UCSD-AML1 (cell line): ENCODE results near the gene ASIC2.

ENCODE experiments used
- DNase-seq: peaks from one replicate; lab custom pipeline; 2025; ENCODE audit not compliant: unreplicated experiment; lab: John Stamatoyannopoulos, UW

Gene ASIC2

DNA sequence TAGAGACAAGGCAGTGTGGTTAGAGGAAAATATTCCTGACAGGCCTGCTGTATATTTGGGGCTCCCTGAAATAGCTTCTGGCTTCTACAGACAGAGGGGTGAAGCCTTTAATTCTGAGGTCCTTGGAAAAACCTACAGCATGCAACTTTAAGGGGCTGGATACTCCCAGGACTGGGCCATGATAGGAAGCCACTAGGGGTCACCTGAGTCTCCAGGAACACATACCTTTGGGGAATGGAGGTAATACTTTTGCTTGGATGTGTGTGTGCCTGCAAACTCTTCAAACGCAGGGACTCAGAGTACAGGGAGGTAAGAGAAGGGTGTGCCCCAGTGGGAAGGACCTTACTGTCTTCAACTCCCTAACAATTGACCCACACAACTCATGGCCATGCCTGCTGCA lies 4.1 kb downstream of the ASIC2 start:
- no peak for DNase-seq

- DNase-seq, result no peak
Observed at GRCh38 chr17:33287096-33287725, 5.9 kb downstream of the ASIC2 start.

- DNase-seq, result no peak
Observed at GRCh38 chr17:33285413-33285812, 7.7 kb downstream of the ASIC2 start.

- no peak for DNase-seq
Observed at GRCh38 chr17:33284022-33284421, 9.1 kb downstream of the ASIC2 start.

DNA sequence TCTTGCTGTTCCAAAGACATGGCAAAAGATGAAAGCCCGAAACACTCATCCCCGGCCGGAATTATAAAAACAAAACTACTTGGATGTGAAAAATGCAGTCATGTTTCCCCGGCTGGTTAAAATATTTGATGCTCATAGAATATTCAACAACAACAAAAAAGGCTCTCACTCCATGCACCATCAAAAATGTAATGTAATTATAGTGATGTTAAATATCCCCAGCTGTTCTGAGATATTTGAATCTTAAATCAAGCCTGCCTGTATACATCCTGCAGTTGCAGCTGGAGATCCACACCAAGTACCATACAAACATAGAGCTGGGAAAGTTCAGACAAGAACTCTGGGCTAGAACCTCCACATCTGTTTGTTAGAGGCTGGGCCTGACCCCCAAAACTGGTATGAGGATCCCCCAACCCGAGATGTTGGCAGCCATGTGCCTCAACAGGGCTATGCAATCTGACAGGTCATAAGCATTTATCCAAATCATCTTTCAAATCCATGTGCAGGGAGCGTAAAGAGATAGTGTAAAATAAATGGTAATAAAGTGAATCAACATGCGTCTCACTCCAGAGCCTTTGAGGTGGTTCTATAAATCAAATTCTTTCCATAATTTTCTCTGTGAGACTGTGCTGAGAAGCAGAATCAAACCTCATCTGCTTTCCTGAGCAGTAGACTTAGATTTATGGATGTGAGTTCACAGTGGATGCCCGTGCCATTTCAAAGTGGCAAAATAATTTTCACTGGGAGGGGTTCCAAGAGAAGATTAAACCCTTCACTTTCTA lies 12.7 kb downstream of the ASIC2 start:
- no peak for DNase-seq

- no peak for DNase-seq
Observed at GRCh38 chr17:33277436-33278100, 15.5 kb downstream of the ASIC2 start.

- no peak for DNase-seq
Observed at GRCh38 chr17:33273743-33274410, 19.2 kb downstream of the ASIC2 start.

- DNase-seq, result no peak
Observed at GRCh38 chr17:33273271-33273670, 19.8 kb downstream of the ASIC2 start.

- DNase-seq, result no peak
Observed at GRCh38 chr17:33272438-33272837, 20.7 kb downstream of the ASIC2 start.

- DNase-seq, result no peak
Observed at GRCh38 chr17:33269337-33270060, 23.6 kb downstream of the ASIC2 start.

DNA sequence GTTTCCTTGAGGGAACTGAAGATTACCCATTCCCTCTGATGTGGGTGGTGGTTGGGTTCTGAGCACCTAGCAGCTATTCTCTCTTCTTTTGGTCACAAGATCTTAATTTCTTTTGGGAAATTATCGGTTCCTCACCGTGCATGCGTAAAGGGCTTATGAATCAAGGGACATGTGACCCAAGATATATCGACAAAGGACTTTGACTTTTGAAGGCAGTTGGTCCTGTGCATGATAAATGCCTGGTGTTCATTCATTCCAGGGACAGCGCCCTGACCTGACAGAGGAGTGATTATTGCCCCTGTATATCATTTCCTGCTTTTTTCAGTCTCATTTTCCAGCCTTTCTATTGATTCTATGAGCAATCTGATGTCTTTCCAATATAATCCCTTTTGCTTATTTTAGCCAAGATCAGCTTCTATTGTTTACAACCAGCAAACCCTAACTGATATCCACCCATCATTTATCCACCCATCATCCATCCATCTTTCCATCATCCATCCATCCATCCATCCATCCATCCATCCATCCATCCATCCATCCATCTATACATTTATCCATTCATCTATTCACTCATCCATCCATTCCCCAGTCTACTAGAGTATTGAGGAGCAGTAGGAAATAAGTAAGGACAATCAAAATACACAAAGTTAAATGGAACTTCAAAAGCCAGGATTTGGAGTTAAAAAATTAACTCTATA lies 25.1 kb downstream of the ASIC2 start:
- no peak for DNase-seq

- DNase-seq, result no peak
Observed at GRCh38 chr17:33267271-33267790, 25.8 kb downstream of the ASIC2 start.

DNA sequence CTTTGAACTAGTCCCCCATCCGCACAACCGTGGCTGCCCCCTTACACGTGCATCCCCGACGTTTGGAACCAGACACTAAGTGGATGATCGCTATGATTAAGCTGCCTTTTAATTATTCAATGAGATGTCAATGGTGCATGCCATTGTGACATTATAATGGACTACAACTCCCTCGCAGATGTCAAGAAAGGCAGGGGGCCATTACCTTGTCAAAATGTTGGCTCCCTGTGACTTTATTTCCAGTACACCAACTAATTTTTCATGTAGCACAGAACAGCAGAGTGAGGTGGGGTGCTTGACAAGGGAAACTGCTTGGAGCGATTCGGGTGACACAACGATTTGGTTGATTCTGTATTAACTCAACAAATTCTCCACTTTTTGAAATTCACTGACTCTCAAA lies 26.5 kb downstream of the ASIC2 start:
- DNase-seq, result no peak

GRCh38 chr17:33266116-33266515 lies 27.0 kb downstream of the ASIC2 start:
- no peak for DNase-seq

- no peak for DNase-seq
Observed at GRCh38 chr17:33263396-33263795, 29.7 kb downstream of the ASIC2 start.

DNA sequence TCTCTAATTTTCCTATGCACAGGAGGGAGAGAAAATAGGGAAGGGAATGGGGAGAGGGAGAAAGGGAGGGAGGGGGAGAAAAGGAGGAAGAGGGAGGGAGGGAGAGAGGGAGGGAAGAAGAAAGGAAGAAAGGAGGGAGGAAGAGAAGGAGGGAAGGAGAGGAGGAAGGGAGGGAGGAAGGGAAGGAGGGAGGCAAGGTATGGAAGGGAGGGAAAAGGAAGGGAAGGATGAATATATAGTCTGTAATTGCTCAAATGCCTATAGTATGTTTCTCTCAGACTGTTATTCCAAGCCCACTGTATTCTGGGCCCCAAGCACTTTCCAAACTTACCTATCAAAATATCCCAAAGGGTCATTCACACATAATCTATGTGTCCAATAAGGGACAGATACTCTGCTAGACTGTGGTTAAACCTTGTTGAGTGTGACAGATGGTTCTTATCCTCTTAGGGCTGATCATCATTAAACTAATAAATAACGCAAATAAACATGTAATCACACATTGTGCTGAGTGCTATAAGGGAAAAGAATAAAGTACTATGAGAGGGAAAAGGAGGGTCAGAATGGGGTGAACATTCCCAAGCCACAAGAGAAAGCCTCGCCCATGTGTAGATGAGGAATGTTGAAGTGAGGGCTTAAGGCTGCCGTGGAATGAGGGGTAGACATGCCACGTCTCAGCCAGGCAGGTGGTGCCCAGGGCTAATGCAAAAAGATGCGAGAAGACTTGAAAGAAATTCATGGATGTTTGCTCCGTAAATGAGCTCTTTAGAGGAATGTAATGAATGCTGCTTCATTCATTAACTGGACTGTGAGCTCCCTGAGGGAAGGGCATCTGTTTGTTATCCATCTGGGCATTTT lies 30.6 kb downstream of the ASIC2 start:
- DNase-seq, result no peak

DNA sequence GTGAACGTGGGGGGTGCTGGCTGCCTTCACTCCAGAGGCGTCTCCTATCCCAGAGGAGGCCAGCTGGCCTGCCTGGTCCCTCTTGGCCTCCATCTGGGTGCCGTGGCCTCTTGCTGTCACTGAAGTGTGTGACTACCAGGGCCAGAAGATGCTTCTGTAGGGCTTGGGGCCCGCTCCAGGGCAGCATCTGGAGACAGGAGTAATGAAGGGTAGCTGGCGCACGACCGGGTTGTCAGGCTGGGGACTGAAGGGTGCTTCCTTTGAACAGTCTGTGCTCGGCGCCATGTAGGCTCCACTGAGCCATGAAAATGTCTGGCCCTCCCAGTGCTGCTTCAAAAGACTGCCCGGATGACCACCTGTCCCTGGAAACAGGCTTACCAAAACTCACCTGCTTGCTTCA lies 31.3 kb downstream of the ASIC2 start:
- DNase-seq, result no peak

- no peak for DNase-seq
Observed at GRCh38 chr17:33260638-33261037, 32.5 kb downstream of the ASIC2 start.

DNA sequence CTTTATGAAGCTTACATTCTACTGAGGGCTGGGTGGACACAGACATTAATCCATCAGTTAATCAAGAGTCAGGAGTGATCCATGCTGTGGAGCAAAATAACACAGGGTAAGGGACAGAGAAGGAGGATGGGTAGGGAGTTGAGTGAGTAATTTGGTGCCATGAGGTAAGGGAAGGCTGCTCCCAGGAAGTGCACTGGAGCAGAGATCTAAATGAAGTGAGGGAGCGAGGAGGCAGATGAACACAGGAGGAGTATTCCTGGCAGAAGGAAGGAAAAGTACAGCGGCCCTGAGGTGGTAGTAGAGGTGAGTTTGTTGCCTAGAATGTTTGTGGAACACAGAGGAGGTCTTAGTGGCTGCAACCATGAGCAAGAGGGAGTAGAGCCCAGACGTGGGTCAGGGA lies 34.8 kb downstream of the ASIC2 start:
- DNase-seq, result no peak
